NCI-H1092 treated with DMSO at 0.1 percent for 48 hours (cell line): ENCODE measurements around the gene ABL2.
A peak's percentile ranks its signal among the peaks of the same experiment; 100 is the strongest.
"Not testable (repeated sequence)": the region's sequence is repeated elsewhere in the genome, so short reads cannot be mapped to it uniquely, and the experiment has no call there.

ENCODE experiments used
- DNase-seq: peaks from one replicate; lab custom pipeline; 2025; lab: John Stamatoyannopoulos, UW

The ABL2 gene

GRCh38 chr1:179229214-179230140 lies at the start of gene ABL2:
Gene ABL2, minus strand, starts transcription at chr1:179229677. Its CDS starts 280 bp downstream, at chr1:179229397.
- peak; percentile 77 for DNase-seq

- no peak for DNase-seq
Measured at GRCh38 chr1:179278920-179279319, 49.4 kb upstream of the ABL2 start.

GRCh38 chr1:179274424-179274823 lies 44.9 kb upstream of the ABL2 start:
- DNase-seq = not testable (repeated sequence)

- no peak for DNase-seq
Measured at GRCh38 chr1:179269071-179269470, 39.6 kb upstream of the ABL2 start.

GRCh38 chr1:179264507-179264906 lies 35.0 kb upstream of the ABL2 start:
- DNase-seq = no peak

GRCh38 chr1:179263121-179263520 lies 33.6 kb upstream of the ABL2 start:
- DNase-seq = no peak

GRCh38 chr1:179262183-179262582 lies 32.7 kb upstream of the ABL2 start:
- no peak for DNase-seq

- DNase-seq = no peak
Measured at GRCh38 chr1:179253286-179253972, 24.0 kb upstream of the ABL2 start.

- no peak for DNase-seq
Measured at GRCh38 chr1:179252606-179253005, 23.1 kb upstream of the ABL2 start.

GRCh38 chr1:179251675-179252074 lies 22.2 kb upstream of the ABL2 start:
- peak; percentile 43 for DNase-seq

- no peak for DNase-seq
Measured at GRCh38 chr1:179247923-179248322, 18.4 kb upstream of the ABL2 start.

- DNase-seq = not testable (repeated sequence)
Measured at GRCh38 chr1:179245426-179245825, 15.9 kb upstream of the ABL2 start.

GRCh38 chr1:179241530-179242097 lies 12.1 kb upstream of the ABL2 start:
- no peak for DNase-seq

GRCh38 chr1:179237222-179237621 lies 7.7 kb upstream of the ABL2 start:
- no peak for DNase-seq

- no peak for DNase-seq
Measured at GRCh38 chr1:179234863-179235262, 5.4 kb upstream of the ABL2 start.

GRCh38 chr1:179231923-179232322 lies 2.4 kb upstream of the ABL2 start:
- DNase-seq = no peak

- no peak for DNase-seq
Measured at GRCh38 chr1:179230721-179231120, 1.2 kb upstream of the ABL2 start.

- peak; percentile 20 for DNase-seq
Measured at GRCh38 chr1:179230251-179230650, 774 bp upstream of the ABL2 start.

GRCh38 chr1:179228783-179229213 lies 679 bp downstream of the ABL2 start:
- peak; percentile 28 for DNase-seq

- no peak for DNase-seq
Measured at GRCh38 chr1:179226738-179227137, 2.7 kb downstream of the ABL2 start.

GRCh38 chr1:179224466-179224865 lies 5.0 kb downstream of the ABL2 start:
- DNase-seq = not testable (repeated sequence)

GRCh38 chr1:179221121-179221520 lies 8.4 kb downstream of the ABL2 start:
- not testable (repeated sequence) for DNase-seq
